ENCODE results near the gene ANKRD29.
"Not testable (repeated sequence)": the region's sequence is repeated elsewhere in the genome, so short reads cannot be mapped to it uniquely, and the experiment has no call there.

ANKRD29 gene

DNA sequence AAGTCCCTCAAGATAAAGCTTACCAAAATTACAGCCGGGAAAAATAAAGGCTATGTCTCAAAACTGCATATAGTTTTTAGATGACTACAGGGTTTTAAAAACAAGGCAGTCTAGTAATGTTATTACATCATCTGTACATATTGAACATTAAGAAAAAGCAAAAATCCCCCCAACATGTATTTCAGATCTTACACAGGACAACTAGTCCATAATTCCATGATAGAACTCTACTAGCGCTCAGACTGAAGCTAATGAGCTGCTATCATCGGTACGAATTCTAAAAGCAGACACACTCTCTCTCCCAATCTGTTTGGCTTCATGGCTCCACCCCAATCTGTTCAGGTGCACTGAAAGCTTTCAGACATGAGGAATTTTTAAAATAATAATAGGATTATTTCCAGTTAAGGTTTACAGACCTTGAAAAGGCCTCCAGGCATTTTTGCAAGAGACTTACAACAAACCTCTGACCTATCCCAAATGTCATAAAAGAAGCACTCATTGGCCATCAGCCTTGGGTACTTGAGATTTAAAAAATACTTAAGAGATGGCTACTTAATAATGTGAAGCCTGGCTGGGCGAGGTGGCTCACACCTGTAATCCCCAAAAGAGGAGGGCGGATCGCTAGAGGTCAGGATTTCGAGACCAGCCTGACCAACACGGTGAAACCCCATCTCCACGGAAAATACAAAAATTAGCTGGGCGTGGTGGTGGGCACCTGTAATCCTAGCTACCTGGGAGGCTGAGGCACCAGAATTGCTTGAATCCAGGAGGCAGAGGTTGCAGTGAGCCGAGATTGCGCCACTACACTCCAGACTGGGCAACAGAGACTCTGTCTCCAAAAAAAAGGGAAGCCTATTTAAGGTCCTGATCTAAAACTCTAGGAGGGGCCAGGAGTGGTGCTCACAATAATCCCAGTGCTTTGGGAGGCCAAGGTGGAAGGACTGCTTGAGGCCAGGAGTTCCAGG lies 78.4 kb downstream of the ANKRD29 start:
- DNase-seq: peak in 1 of 56 donors; percentile 11

DNA sequence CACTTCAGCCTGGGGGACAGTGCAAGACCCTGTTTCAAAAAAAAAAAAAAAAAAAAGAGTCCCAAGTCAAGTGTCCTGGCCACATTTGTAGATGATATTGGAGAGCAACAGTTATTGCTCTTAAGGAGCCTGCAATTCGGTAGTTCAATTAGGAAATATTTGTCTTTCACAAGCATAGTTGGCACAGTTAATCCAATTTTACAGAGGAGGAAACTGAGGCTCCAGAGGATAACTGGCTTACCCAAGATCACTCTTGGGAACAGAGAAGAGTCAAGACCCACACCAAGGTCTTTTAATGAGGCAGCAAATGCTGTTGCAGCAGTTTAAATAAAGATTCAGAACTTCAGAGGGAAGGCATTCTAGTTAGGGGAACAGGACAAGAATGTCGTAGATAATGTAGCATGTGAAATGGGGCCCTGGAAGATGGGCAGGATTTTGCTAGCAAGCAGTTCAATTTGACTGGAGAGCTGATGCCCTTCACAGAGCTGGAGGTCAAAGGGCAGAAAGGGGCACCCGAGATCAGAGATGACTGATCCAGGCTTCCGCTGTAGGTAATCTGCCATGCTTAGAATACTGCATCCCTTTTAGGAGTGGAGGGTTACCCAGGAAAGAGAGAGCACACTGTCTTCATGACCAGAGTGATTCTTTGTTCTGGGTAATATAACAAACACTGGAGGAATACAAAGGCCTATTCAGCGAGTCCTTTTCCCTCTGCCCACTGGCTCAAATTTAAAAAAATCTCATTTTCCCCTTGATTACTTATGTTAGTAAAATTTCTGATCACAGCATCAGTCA lies 79.4 kb downstream of the ANKRD29 start:
- peak in 27 of 56 donors; percentile 11 to 63 (median 32) for DNase-seq

DNA sequence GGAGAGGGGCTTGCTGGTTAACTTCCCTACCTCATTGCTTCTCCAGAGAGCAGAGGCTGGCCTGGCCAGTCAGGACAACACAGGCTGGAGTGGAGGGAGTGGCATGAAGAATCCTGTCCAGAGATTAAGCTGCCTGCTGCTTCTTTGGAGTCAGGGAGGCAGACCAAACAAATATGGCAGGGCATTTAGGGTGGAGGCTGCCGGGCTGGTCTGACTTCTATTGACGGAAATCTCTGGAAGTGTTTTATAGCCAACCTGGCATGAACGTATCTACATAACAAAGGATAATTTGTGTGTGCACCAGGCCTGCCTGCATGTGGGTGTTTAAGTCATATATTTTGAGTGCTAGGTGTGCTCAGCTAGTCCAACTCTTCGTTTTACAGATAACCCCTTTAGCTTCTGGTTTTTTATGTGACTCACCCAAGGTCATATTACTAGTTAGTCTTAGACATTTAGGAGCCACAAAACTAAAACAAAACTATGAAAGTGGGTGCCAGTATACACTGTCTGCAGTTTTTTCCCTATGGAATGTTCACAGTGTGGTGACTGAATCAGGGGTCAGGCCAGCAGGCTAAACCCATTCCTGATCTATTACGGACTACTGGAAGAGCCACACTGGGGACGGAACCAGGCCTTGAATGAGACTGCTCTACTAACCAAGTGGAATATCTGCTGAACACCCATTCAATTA lies 81.9 kb downstream of the ANKRD29 start:
- DNase-seq: no peak

DNA sequence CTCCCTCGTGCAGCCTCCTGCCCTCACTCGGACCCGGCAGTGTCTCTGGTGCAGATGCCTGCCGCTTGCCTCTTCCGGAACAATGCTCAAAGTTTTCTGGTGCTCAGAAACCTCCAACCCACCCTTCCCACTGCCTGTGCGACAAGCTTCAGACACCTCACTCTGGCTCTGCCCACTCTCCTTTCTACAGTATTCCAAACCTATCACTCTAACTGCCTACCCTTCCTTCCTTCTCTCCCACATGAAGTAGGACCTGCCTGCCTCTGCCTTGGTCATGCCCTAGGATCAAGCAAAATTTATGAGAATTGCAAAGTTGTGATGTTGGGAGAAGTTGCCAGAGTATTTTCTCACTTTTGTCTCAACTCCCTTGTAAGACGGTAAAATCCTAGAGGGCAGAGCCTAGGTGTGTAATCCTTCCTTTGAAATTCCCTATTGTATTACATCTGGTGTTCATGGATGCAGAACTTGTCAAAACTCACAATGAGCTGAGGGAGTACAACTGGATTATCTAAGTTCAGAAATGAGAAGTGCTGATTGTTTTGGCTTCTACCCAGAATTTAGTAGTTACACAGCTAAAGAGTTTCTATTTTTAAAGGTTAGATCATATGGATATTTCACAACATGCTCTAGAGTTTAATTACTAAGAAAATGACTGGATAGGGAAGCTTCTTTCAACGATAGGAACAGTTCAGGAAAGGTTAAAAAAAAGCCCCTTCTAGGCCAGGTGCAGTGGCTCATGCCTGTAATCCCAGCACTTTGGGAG lies 83.6 kb downstream of the ANKRD29 start:
- no peak for DNase-seq

DNA sequence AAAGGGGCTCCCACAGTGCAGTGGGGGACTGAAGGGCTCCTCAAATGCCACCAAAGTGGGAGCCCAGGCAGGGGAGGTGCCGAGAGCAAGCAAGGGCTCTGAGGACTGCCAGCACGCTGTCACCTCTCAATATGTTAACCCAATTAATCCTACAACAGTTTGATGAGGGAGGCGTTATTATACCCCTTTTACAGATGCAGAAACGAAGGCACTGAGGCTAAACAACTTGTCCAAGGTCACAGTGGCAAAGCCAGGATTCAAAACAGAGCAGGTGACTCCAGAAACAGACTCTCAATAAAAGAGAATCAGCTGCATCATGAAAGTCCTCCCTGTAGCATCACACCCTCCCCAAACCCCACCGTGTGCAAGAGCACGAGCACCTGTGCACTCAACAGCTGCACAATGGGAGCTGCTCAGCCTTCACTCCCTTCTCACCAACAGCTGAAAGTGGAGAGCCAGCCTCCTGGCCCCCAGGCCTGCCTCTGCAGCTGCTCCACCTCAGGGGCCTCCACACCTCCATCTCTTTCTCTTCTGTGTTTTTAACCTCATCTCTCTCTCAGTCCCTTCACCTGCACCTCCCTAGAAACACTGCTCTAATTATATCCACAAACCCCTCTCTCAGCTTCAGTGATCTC lies 84.5 kb downstream of the ANKRD29 start:
- no peak for DNase-seq

DNA sequence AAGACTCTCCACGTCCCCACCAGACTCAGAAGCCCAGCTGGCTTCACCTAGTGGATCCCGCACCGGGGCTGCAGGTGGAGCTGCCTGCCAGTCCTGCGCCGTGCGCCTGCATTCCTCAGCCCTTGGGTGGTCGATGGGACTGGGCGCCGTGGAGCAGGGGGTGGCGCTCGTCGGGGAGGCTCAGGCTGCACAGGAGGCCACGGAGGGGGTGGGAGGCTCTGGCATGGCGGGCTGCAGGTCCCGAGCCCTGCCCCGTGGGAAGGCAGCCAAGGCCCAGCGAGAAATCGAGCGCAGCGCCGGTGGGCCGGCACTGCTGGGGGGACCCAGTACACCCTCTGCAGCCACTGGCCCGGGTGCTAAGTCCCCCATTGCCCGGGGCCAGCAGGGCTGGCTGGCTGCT lies 85.2 kb downstream of the ANKRD29 start:
- DNase-seq: not testable (repeated sequence)

DNA sequence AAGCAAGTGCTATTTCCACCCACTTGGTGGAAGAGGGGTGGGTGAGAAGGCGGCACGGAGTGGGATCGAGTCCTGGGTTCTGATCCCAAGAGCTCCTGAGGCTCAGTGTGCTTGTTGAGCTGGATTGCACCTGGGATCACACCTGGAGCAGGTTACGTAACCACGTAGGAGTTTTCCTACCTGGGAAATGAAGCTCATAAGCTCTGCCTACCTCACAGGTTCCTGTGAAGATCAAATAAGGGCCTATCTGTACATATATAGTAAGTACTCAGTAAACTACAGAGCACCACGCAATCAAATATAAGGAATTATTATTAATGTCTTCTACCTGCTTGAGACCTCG lies 87.4 kb downstream of the ANKRD29 start:
- DNase-seq: no peak

DNA sequence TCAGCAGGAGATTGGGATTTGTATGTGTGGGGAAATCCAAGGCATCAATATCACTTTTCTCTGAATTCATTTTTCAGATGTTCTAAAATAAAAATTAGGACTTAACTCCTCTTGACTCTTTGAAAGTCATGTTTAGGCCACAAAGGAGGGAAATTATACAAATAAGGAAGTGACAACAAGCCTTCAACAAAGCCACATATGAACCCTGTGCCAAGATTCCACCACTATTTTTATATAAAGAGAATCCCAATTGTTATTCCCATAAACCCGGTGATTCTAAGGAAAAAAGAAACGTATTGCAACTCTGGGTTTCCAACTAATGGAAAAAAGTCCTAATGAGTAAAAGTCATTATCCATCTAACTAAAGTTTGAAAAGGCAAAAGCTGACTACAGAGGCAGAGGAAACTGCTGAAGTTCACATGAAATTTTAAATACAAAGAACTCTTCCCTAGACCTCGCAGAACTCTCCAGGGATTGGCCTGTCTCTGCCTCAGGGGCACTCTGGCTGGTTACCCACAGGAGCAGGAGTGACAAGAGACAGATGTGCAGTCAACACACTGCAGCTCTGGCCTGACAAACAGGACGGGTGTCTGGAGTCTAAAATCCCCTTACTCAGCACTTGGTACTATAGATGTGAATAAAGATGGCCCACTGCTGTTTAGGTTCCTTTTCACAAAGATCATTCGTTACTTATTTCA lies 88.0 kb downstream of the ANKRD29 start:
- DNase-seq: no peak

DNA sequence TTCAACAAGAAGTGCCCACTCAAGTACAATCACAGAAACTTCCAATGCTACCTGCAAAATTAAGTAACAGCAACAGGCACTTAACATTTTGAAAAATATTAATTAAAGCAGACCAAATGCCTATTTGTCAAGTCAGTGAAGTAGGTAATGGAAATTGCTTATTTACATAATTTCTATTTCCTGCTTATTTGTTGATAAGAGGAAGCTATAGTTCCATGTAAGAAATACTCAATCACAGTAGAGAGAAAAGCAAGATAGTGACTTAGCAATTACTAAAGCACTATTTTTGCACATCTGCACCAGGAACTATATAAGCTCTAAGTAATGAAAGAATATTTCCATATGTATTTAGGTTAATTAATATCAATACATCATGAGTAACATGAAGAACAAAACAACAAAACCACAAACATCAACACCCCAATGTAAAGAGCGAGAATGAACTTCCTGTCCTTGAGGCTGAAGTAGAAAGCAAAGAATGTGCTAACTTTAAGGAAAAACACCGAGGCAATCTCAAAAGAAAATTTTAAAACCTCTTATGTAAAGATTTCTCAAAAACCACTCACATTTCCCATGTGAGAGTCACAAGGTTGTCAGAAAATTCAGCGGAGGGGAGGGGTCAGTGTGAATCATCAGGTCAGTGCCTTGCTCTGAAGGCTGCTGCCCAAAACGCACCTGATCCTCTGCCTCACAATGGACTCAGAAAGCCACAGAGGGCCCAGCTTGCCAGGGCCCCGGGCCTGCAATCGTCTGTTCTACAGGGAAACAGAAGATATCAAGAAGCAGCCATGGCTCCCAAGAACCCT lies 88.9 kb downstream of the ANKRD29 start:
- DNase-seq: peak in 1 of 56 donors; percentile 21

DNA sequence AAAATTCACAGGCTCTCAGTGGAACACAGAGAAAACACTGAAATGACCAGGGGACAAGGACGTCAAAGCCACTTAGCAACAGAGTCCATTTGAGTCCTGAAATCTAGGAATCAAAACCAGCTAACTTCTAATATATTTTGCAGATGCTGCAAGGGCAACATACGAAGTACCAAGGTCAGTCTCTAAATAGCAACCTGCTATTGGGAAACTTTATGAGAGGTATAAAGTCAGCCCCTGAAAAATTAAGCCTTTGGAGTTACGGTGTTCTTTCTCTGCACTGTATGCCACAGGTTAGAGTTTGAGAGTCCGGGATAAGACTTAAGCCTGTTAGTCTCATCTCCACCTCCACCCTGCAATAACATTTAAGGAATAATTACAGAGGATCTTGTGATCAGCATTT lies 89.7 kb downstream of the ANKRD29 start:
- DNase-seq: no peak

DNA sequence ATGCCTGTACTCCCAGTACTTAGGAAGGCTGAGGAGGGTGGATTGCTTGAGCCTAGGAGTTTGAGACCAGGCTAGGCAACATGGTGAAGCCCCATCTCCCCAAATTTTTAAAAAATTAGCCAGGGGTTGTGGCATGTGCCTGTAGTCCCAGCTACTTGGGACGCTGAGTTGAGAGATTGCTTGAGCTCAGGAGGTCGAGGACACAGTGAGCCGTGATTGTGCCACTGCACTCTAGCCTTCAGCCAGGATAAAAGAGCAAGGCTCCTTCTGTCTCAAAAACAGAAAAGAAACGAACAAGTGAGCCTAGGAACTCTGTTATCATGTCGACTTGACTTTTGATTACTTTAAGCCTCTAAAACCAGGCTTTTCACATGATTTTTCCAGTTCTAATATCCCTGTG lies 90.1 kb downstream of the ANKRD29 start:
- DNase-seq: no peak

DNA sequence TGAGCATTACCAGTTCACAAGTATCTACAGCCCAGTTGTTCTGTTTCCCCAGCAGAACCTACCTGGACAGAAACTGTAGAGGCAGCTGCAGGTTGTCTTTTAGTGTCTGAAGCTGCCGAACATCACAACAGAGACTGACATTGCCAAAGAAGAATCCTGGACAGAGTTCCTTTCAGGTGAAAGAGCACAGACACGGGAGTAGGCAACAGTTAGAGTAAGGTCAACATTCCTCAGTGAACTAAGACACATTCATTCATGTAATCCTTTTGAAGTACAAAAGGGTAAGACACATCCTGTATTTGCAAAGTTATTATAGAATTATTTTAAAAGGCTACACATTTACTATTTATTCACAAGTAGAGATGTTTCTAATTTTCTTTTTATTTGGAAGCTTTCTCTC lies 90.7 kb downstream of the ANKRD29 start:
- DNase-seq: no peak

DNA sequence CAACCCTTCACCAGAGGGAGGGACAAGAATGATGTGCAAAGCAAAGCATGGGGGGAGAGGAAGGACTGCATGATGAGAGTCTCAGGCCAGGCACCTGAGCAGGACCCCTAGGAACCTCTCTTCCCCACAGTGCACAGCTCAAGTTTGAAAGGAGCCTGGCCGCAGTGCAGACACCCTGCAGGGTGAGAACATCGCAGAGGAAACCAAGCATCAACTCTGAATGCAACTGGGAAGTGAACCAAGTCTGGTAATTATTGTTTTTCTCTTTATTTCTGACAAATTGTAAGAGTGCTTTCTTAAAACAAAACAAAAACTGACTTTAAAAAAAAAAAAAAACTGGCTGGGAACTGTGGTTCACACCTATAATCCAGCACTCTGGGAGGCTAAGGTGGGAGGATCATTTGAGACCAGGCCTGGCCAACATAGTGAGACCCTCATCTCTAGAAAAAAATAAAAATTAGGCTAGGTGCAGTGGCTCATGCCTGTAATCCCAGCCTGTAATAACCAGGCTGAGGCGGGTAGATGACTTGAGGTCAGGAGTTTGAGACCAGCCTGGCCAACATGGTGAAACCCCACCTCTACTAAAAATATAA lies 91.7 kb downstream of the ANKRD29 start:
- DNase-seq: no peak

DNA sequence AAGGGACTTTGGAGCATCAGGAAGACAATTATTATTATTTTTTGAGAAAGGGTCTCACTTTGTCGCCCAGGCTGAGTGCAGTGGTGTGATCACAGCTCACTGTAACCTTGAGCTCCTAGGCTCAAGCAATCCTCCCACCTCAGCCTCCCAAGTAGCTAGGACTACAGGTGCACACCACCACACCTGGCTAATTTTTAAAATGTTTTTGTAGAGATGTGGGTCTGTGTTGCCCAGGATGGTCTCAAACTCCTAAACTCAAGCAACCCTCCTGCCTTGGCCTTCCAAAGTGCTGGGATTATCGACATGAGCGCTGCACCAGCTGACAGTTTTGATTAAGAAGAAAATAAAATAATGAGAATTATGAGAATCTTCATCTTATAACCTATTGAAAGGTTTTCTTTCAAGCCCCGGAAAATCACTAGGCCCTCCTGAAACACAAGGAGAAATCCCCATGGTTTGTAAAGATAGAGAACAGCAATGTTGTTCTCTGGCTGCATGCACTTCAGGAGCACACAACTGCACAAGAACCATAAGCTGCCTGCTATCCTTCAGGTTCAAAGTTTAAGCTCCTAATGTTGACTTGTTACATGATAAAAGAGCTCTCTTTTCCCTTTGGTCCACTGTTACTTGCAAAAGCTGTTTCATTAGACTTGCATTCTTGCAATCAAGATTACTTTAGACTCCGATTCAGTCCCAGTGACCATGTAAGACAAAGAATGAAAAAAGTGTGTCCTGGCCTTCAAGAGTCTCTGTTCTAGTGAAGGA lies 93.2 kb downstream of the ANKRD29 start:
- DNase-seq: no peak

DNA sequence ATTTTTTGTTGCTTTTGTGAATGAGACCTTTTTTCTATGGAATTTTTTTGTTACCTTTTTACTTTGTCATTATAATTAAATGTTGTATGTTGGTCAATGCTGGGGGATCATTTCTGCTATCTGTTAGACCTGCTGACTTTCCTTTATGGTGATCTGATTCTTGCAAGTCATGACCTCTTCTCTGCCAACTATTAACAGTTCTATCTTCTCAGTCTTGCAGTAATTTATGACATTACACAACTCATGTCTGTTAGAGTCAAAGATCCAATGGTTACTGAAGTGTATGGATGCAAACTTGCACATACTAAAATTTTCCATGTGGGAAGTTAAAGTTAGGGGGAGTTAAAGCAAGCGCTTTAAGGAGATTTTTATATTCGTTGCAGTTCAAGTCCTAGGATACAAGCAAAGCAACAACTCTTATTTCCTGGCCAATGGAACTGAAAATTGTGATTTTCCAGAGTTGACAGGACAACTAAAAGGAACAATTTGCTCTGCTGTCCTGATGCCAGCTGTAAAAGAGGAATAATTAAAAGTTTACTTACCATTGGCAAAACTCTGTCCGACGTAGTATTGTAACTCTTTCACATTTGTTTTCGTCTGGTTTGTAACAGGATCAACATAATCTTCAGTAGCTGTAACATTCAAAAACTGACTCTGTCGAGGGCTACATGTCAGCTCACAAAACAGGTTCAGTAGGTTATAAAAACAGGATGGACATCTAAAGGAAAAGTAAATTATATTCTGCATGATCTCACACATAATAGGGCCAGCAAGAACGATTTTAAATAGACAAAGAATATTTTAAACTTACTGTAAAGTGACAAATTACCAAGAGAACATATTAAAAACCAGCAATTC lies 94.2 kb downstream of the ANKRD29 start:
- DNase-seq: no peak

DNA sequence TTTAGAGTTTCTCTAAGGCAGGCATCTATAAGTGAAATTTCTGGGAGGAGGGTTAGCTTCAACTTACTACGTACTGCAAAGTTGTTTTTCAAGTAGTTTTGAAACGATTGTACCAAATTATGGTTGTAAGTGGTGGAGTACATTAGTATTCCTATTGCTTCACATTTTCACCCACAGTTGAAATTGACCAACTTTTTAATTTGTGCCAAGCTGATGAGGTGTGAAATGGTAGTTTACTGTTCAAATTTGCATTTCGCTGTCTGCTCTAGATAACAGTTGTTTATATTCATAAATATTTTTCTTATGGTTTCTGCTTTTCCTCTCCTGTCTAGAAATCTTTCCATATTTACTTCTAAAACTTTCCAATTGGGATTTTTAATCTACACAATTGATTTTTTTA lies 95.0 kb downstream of the ANKRD29 start:
- DNase-seq: no peak
